HCT116 (cell line): ENCODE data around the gene CHST3. TPM values are rescaled to one million over a fixed set of nuclear protein-coding genes. Genes with fewer than 3 reads are reported as not detected.

Experiments
- ATAC-seq: fragments of 200-7000 bp; cut with Tn5 transposase; 2 replicates; pipeline ENCODE4 v1.9.1; 2020; ENCODE audit warnings: mild to moderate bottlenecking, moderate library complexity
- BruUV-seq: library from RNA; stranded (reverse); fragments of 400-500 nt; replicated peaks from 2 replicates; lab custom pipeline; 2021; lab: Mats Ljungman, UMichigan
- CTCF ChIA-PET: fragments of 300-600 bp; sonication (Branson Sonifier 250); formaldehyde crosslinking; loops from one replicate; lab custom pipeline; 2021; ENCODE audit warnings: antibody characterized with exemption; lab: Charles Lee
- POLR2A ChIA-PET: fragments of 300-600, 350-600 bp; sonication (Branson Sonifier 250); formaldehyde crosslinking; loops from one replicate; lab custom pipeline; 2021; ENCODE audit warnings: antibody characterized with exemption; lab: Charles Lee
- RAD21 ChIA-PET, 2 experiments: fragments of 300-600 bp; sonication (Branson Sonifier 250); formaldehyde crosslinking; loops; one replicate each; lab custom pipeline; 2023; ENCODE audit warnings: low total read pairs in 2 of 2; ENCODE audit not compliant: uncharacterized antibody in 2 of 2, unreplicated experiment in 2 of 2, low non-redundant PET in 1 of 2; lab: Charles Lee
- DNase-seq: peaks from one replicate; pipeline ENCODE4 v3.0.0-alpha.2; 2010; ENCODE audit warnings: low read depth, low spot score
- H2AFZ ChIP-seq: fragments of 200-600 bp; shearing (Covaris generic), sonication (generic); 2 replicates; pipeline ENCODE4 v1.6.1; 2017; ENCODE audit warnings: low read depth, mixed run types, mixed read lengths, antibody characterized with exemption, low read length; ENCODE audit not compliant: poor library complexity, severe bottlenecking
- H3K27ac ChIP-seq: 2 replicates; pipeline ENCODE4 v1.5.1; 2012; ENCODE audit warnings: low read depth, low read length
- H3K27me3 ChIP-seq: fragments of 200-600 bp; sonication (generic); 2 replicates; pipeline ENCODE4 v1.6.1; 2016; ENCODE audit warnings: mixed run types, low read length, mixed read lengths; ENCODE audit not compliant: insufficient read depth
- H3K36me3 ChIP-seq, 2 experiments: fragments of 200-500 bp in 1 of 2; fragments of 200-600 bp in 1 of 2; sonication (Bioruptor generic) in 1 of 2; sonication (generic) in 1 of 2; 2 replicates each; pipeline versions ENCODE4 v1.5.1 to v1.6.1; 2014 to 2016; ENCODE audit warnings: low read length in 2 of 2, inconsistent platforms in 1 of 2, mixed read lengths in 1 of 2, mixed run types in 1 of 2; ENCODE audit not compliant: insufficient read depth in 2 of 2, control insufficient read depth in 1 of 2
- H3K4me1 ChIP-seq, 2 experiments: fragments of 200-600 bp in 1 of 2; sonication (generic) in 1 of 2; 2 replicates each; pipeline versions ENCODE4 v1.5.1 to v1.6.1; 2012 to 2017; ENCODE audit warnings: low read length in 2 of 2, inconsistent platforms in 1 of 2, mild to moderate bottlenecking in 1 of 2, mixed read lengths in 1 of 2, mixed run types in 1 of 2, moderate library complexity in 1 of 2; ENCODE audit not compliant: insufficient read depth in 2 of 2, control insufficient read depth in 1 of 2
- H3K4me2 ChIP-seq: fragments of 200-600 bp; sonication (generic); 2 replicates; pipeline ENCODE4 v1.6.1; 2017; ENCODE audit warnings: mixed run types, low read length, mixed read lengths
- H3K4me3 ChIP-seq, 2 experiments: fragments of 200-600 bp in 1 of 2; sonication (generic) in 1 of 2; replicated peaks in 1 of 2; 2 replicates each; pipeline ENCODE4 v1.5.1; 2011 to 2016; ENCODE audit warnings: low read length in 2 of 2, control low read depth in 1 of 2, low read depth in 1 of 2, mild to moderate bottlenecking in 1 of 2, mixed read lengths in 1 of 2, mixed run types in 1 of 2
- H3K79me2 ChIP-seq: fragments of 200-600 bp; sonication (generic); 2 replicates; pipeline ENCODE4 v1.6.1; 2017; ENCODE audit warnings: mild to moderate bottlenecking, mixed run types, low read length, moderate library complexity, mixed read lengths; ENCODE audit not compliant: insufficient read depth
- H3K9ac ChIP-seq: fragments of 200-600 bp; sonication (generic); 2 replicates; pipeline ENCODE4 v1.6.1; 2016; ENCODE audit warnings: low read length, mixed read lengths
- H3K9me2 ChIP-seq: fragments of 200-600 bp; sonication (generic), shearing (Covaris generic); 2 replicates; pipeline ENCODE4 v1.6.1; 2017; ENCODE audit warnings: mixed run types, mild to moderate bottlenecking, moderate library complexity; ENCODE audit not compliant: insufficient read depth
- H3K9me3 ChIP-seq, 2 experiments: fragments of 200-500 bp in 1 of 2; fragments of 200-600 bp in 1 of 2; sonication (Bioruptor generic) in 1 of 2; sonication (generic) in 1 of 2; 2 replicates each; pipeline ENCODE4 v1.6.1; 2014 to 2017; ENCODE audit warnings: low read length in 2 of 2, mixed read lengths in 2 of 2, inconsistent platforms in 1 of 2, low read depth in 1 of 2, mild to moderate bottlenecking in 1 of 2, mixed run types in 1 of 2, moderate library complexity in 1 of 2; ENCODE audit not compliant: control insufficient read depth in 1 of 2, insufficient read depth in 1 of 2
- H4K20me1 ChIP-seq: fragments of 200-600 bp; sonication (generic), shearing (Covaris generic); 2 replicates; pipeline ENCODE4 v1.6.1; 2017; ENCODE audit warnings: mixed run types, mild to moderate bottlenecking, moderate library complexity; ENCODE audit not compliant: insufficient read depth
- CTCF ChIP-seq, 3 experiments: fragments of 200-600 bp in 1 of 3; sonication (generic) in 1 of 3; IDR thresholded peaks in 2 of 3; conservative IDR thresholded peaks in 1 of 3; 2 replicates each; pipeline ENCODE4 v1.5.1; 2012 to 2017; ENCODE audit warnings: low read depth in 2 of 3, low read length in 2 of 3, antibody characterized with exemption in 1 of 3, borderline replicate concordance in 1 of 3, control low read depth in 1 of 3, mild to moderate bottlenecking in 1 of 3, mixed read lengths in 1 of 3, mixed run types in 1 of 3, moderate library complexity in 1 of 3; ENCODE audit not compliant: insufficient read depth in 1 of 3
- EGR1 ChIP-seq: IDR thresholded peaks from 2 replicates; pipeline ENCODE4 v1.6.1; 2012; ENCODE audit warnings: low read depth
- FOSL1 ChIP-seq: IDR thresholded peaks from 2 replicates; pipeline ENCODE4 v1.6.1; 2012; ENCODE audit warnings: low read depth
- JUND ChIP-seq: IDR thresholded peaks from 2 replicates; pipeline ENCODE4 v1.6.1; 2012
- SRF ChIP-seq: IDR thresholded peaks from 2 replicates; pipeline ENCODE4 v1.6.1; 2012; ENCODE audit warnings: low read depth
- ZBTB33 ChIP-seq: IDR thresholded peaks from 2 replicates; pipeline ENCODE4 v1.6.1; 2011; ENCODE audit warnings: mild to moderate bottlenecking, low read length, moderate library complexity; ENCODE audit not compliant: insufficient replicate concordance; ENCODE audit errors: extremely low read depth
- ZFX ChIP-seq: fragments of 450-650 bp; IDR thresholded peaks from 2 replicates; pipeline ENCODE4 v1.6.1; 2017
- intact Hi-C: fragments of 100-400 bp; cut with micrococcal nuclease; formaldehyde crosslinking; loops from 2 replicates; pipeline ENCODE4 v1.10.0; 2022
- total RNA-seq: library from RNA; stranded (reverse); gene quantifications from one replicate; pipeline ENCODE4 v1.2.1, GENCODE V29; 2021; ENCODE audit not compliant: unreplicated experiment

CHST3 gene
- total RNA-seq, 1 experiment from 2014 or later = 10.6 TPM

GRCh38 chr10:71990706-71991269, 26.6 kb downstream of the CHST3 start:
- Histone ChIP-seq H3K27ac (no peak overlapping the region), H3K79me2 (peaks cover 15% of the 10 kb centered on the region), H2AFZ (no peak overlapping the region), H3K27me3 (no peaks in the 10 kb centered on the region), H3K4me2 (no peak overlapping the region), H3K9ac (no peak overlapping the region), H4K20me1 (no peaks in the 10 kb centered on the region), H3K9me2 (no peaks in the 10 kb centered on the region), H3K4me1 (no peaks in the 10 kb centered on the region), H3K4me3 (no peak overlapping the region), H3K36me3 (no peaks in the 10 kb centered on the region; a peak in 1 of 4 replicates), H3K9me3 (peaks cover 0 to 12% of the 10 kb centered on the region in 2 experiments; a peak in 1 of 4 replicates)
- RAD21 ChIA-PET = no interaction called here
- ATAC-seq (no peak), DNase-seq (no peak)
- POLR2A ChIA-PET = no interaction called here
- BruUV-seq = no TSS peak
- TF ChIP-seq ZBTB33 = no peak
- TF ChIP-seq EGR1 = no peak
- no peak for TF ChIP-seq ZFX
- TF ChIP-seq JUND = no peak
- TF ChIP-seq FOSL1 = no peak
- TF ChIP-seq SRF = no peak
- TF ChIP-seq CTCF (IDR thresholded peaks at IDR 0.05 in 2 of 3, conservative IDR thresholded peaks at IDR 0.05 in 1 of 3; ENCODE audit: borderline replicate concordance in 1 of 3, insufficient read depth in 1 of 3, low read depth in 2 of 3, low read length in 2 of 3) = no peak
- intact Hi-C loops = no loop called here
- CTCF ChIA-PET = no interaction called here
